ENCODE measurements around the gene PAQR5.
"Not testable (repeated sequence)": the region's sequence is repeated elsewhere in the genome, so short reads cannot be mapped to it uniquely, and the experiment has no call there.

PAQR5 gene

DNA sequence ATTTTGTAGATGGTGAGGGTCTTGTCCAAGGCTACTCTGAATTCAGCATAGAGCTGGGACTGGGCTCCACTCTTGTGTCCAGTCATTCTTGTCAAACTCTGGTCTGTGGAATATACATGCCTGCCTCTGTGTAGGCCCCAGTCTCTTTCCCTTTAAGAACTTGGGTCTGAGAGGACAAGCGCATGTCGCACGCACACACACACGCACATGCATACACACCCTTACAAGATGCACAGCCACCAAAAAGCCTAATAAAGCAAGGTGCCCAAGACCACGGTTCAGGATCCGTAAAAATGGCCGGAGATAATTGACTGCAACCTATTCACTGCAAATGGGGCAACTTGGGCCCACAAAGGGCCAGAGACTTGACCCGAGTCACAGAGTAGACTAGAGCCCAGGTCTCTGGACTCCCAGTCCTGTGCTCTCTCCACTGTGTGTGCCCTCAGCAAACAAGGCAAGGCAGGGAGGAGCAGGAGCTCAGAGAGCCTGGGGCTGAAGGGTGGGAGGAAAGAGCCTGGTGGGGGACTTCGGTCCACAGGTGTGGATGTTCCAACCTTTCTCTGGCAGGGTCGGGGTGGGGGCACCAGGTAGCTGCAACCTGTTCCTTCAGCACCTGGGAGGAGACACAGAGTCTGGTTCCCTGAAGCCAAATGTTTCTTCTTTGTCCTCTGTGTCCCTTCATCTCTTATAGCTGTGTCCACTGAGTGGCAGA, 914 bp upstream of the PAQR5 start:
- no peak overlapping the region for H3K4me3 ChIP-seq (ENCODE audit: low read length)
- no peaks in the 10 kb centered on the region for H3K27me3 ChIP-seq (ENCODE audit: control insufficient read depth, insufficient read depth, low read length)
- peaks cover 23% of the 10 kb centered on the region for H3K4me1 ChIP-seq (ENCODE audit: control insufficient read depth, insufficient read depth, low read length)
- no peaks in the 10 kb centered on the region for H3K9me3 ChIP-seq (replicated peaks; ENCODE audit: low read length)
- H3K4me2 ChIP-seq (ENCODE audit: low read length) = peak overlapping the region; percentile 83
- H3K36me3 ChIP-seq (ENCODE audit: insufficient read depth, low read length) = no peaks in the 10 kb centered on the region
- H3K9ac ChIP-seq (ENCODE audit: low read depth, low read length) = no peak overlapping the region

DNA sequence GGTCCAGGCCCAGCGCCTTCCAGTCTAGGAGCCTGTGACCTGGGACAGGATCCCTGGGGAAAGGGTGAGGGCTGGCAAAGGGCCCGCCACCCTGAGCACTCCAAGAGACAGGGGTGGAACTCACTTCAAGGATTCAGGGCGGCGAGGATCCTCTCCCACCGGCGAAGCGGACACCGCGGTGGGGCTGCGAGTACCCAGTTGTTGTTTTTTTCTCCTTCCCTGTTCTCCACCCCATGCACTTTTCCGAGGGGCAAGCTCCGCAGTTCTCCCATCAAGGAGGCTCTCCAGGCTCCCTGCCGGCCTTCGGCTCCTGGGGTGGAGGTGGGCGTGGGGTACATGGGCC, 387 bp upstream of the PAQR5 start:
- no peaks in the 10 kb centered on the region for H3K27me3 ChIP-seq (ENCODE audit: control insufficient read depth, insufficient read depth, low read length)
- no peaks in the 10 kb centered on the region for H3K36me3 ChIP-seq (ENCODE audit: insufficient read depth, low read length)
- H3K4me1 ChIP-seq (ENCODE audit: control insufficient read depth, insufficient read depth, low read length) = peaks cover 28% of the 10 kb centered on the region
- peak overlapping the region; percentile 82 for H3K9ac ChIP-seq (ENCODE audit: low read depth, low read length)
- H3K4me3 ChIP-seq (ENCODE audit: low read length) = peak overlapping the region; percentile 84
- no peaks in the 10 kb centered on the region for H3K9me3 ChIP-seq (replicated peaks; ENCODE audit: low read length)
- peak overlapping the region; percentile 83 for H3K4me2 ChIP-seq (ENCODE audit: low read length)

- Histone ChIP-seq H3K4me3 (ENCODE audit: low read length) (peak overlapping the region; percentile 84), H3K9me3 (replicated peaks; ENCODE audit: low read length) (no peaks in the 10 kb centered on the region), H3K4me2 (ENCODE audit: low read length) (peak overlapping the region; percentile 83), H3K36me3 (ENCODE audit: insufficient read depth, low read length) (no peaks in the 10 kb centered on the region), H3K9ac (ENCODE audit: low read depth, low read length) (peak overlapping the region; percentile 82), H3K27me3 (ENCODE audit: control insufficient read depth, insufficient read depth, low read length) (no peaks in the 10 kb centered on the region), H3K4me1 (ENCODE audit: control insufficient read depth, insufficient read depth, low read length) (peaks cover 39% of the 10 kb centered on the region)
Observed at GRCh38 chr15:69299451-69299886, 757 bp downstream of the PAQR5 start.

GRCh38 chr15:69299943-69300588, 1.4 kb downstream of the PAQR5 start:
- H3K4me1 ChIP-seq (ENCODE audit: control insufficient read depth, insufficient read depth, low read length) = peaks cover 45% of the 10 kb centered on the region
- H3K27me3 ChIP-seq (ENCODE audit: control insufficient read depth, insufficient read depth, low read length) = no peaks in the 10 kb centered on the region
- no peaks in the 10 kb centered on the region for H3K9me3 ChIP-seq (replicated peaks; ENCODE audit: low read length)
- H3K36me3 ChIP-seq (ENCODE audit: insufficient read depth, low read length) = no peaks in the 10 kb centered on the region
- peak overlapping the region; percentile 84 for H3K4me3 ChIP-seq (ENCODE audit: low read length)
- peak overlapping the region; percentile 82 for H3K9ac ChIP-seq (ENCODE audit: low read depth, low read length)
- H3K4me2 ChIP-seq (ENCODE audit: low read length) = peak overlapping the region; percentile 83

GRCh38 chr15:69301101-69301500, 2.4 kb downstream of the PAQR5 start:
- H3K4me1 ChIP-seq (ENCODE audit: control insufficient read depth, insufficient read depth, low read length) = peaks cover 53% of the 10 kb centered on the region
- not testable (repeated sequence) for H3K27me3 ChIP-seq (ENCODE audit: control insufficient read depth, insufficient read depth, low read length); H3K9ac ChIP-seq (ENCODE audit: low read depth, low read length); H3K9me3 ChIP-seq (replicated peaks; ENCODE audit: low read length); H3K4me3 ChIP-seq (ENCODE audit: low read length); H3K36me3 ChIP-seq (ENCODE audit: insufficient read depth, low read length); H3K4me2 ChIP-seq (ENCODE audit: low read length)

- H3K9ac ChIP-seq (ENCODE audit: low read depth, low read length); H3K4me3 ChIP-seq (ENCODE audit: low read length); H3K36me3 ChIP-seq (ENCODE audit: insufficient read depth, low read length); H3K9me3 ChIP-seq (replicated peaks; ENCODE audit: low read length); H3K27me3 ChIP-seq (ENCODE audit: control insufficient read depth, insufficient read depth, low read length); H3K4me2 ChIP-seq (ENCODE audit: low read length): not testable (repeated sequence)
- peaks cover 55% of the 10 kb centered on the region for H3K4me1 ChIP-seq (ENCODE audit: control insufficient read depth, insufficient read depth, low read length)
Observed at GRCh38 chr15:69302087-69302486, 3.4 kb downstream of the PAQR5 start.

DNA sequence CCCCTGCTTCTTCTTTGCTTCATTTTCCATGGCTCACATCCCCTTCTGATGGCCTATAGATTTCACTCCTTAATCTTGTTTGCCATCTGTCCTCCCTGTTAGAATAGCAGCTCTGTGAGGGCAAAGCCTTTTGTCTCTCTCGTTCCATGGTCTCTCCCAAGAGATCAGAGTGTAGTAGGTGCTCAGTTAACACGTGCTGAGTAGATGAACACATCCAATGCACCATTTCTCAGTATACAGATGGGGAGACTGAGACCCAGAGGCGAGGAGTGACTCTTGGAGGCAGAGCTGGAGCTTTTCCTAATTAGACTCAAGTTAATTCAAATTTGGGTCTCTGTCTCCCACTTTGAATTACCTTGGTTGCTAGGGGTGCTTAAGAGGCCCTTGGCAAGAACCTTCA, 4.2 kb downstream of the PAQR5 start:
- Histone ChIP-seq H3K27me3 (ENCODE audit: control insufficient read depth, insufficient read depth, low read length) (no peaks in the 10 kb centered on the region), H3K9me3 (replicated peaks; ENCODE audit: low read length) (no peaks in the 10 kb centered on the region), H3K9ac (ENCODE audit: low read depth, low read length) (no peak overlapping the region), H3K4me1 (ENCODE audit: control insufficient read depth, insufficient read depth, low read length) (peaks cover 59% of the 10 kb centered on the region), H3K4me2 (ENCODE audit: low read length) (no peak overlapping the region), H3K4me3 (ENCODE audit: low read length) (no peak overlapping the region), H3K36me3 (ENCODE audit: insufficient read depth, low read length) (no peaks in the 10 kb centered on the region)

DNA sequence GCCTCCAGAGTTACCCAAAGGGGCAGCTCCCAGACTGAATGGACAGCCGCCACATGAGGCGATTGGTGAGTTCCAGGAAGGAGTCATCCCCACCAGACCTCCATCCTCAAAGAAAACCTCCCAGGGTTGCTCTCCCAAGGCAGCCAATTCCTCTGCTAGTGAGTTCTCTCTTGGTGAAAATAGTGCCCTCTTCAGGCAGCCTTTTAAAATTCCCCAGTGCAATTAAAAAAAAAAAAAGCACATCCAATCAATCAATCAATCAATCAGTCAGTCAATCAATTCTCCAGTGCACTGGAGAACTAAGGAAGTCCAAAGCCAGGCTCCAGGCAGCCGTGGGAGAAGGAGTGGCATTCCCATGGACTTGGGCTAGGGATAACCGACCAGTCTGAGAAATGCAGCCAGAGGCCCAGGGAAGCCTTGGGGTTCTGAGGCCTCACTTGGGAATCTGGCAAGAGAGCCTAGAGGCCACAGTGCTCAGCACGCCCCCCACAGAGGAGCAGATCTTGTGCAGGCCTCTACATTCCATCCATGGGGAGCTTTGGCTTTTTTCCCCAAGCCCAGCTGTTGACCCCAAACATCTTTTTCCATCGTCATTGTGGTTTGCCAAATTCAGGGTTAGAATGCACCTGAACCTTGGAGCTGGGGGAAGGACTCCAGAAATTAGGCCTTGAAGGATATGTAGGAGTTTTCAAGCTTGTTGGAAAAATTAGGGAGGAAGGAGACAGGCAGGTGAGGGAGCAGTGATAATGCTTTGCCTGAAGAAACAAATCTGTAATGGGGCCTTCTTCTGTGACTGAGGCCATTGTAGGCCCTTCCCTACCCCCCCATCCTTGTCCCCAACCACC, 4.8 kb downstream of the PAQR5 start:
- H3K4me3 ChIP-seq (ENCODE audit: low read length) = no peak overlapping the region
- H3K4me2 ChIP-seq (ENCODE audit: low read length) = peak overlapping the region; percentile 11
- H3K27me3 ChIP-seq (ENCODE audit: control insufficient read depth, insufficient read depth, low read length) = no peaks in the 10 kb centered on the region
- H3K4me1 ChIP-seq (ENCODE audit: control insufficient read depth, insufficient read depth, low read length) = peaks cover 54% of the 10 kb centered on the region
- no peaks in the 10 kb centered on the region for H3K36me3 ChIP-seq (ENCODE audit: insufficient read depth, low read length)
- no peaks in the 10 kb centered on the region for H3K9me3 ChIP-seq (replicated peaks; ENCODE audit: low read length)
- peak overlapping the region; percentile 54 for H3K9ac ChIP-seq (ENCODE audit: low read depth, low read length)

DNA sequence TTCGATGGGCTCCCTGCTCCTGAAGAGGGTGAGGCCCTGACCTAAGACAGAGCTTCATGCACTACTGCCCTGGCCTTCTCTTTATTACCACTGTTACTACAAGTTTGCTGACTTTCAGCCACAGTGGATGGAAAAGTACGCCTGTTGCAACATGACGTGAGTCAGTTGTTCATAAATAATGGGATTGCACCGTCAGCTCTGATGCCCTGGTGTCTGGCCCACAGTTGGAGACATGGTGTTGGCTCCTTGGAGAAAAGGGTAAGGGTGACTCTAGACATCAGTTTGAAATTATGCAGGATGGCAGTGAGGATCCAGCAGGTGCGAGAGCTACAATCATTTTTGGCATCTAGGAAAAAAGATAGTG, 5.5 kb downstream of the PAQR5 start:
- Histone ChIP-seq H3K9ac (ENCODE audit: low read depth, low read length) (peak overlapping the region; percentile 54), H3K4me3 (ENCODE audit: low read length) (no peak overlapping the region), H3K9me3 (replicated peaks; ENCODE audit: low read length) (no peaks in the 10 kb centered on the region), H3K36me3 (ENCODE audit: insufficient read depth, low read length) (no peaks in the 10 kb centered on the region), H3K4me2 (ENCODE audit: low read length) (peak overlapping the region; percentile 11), H3K27me3 (ENCODE audit: control insufficient read depth, insufficient read depth, low read length) (no peaks in the 10 kb centered on the region), H3K4me1 (ENCODE audit: control insufficient read depth, insufficient read depth, low read length) (peaks cover 52% of the 10 kb centered on the region)

DNA sequence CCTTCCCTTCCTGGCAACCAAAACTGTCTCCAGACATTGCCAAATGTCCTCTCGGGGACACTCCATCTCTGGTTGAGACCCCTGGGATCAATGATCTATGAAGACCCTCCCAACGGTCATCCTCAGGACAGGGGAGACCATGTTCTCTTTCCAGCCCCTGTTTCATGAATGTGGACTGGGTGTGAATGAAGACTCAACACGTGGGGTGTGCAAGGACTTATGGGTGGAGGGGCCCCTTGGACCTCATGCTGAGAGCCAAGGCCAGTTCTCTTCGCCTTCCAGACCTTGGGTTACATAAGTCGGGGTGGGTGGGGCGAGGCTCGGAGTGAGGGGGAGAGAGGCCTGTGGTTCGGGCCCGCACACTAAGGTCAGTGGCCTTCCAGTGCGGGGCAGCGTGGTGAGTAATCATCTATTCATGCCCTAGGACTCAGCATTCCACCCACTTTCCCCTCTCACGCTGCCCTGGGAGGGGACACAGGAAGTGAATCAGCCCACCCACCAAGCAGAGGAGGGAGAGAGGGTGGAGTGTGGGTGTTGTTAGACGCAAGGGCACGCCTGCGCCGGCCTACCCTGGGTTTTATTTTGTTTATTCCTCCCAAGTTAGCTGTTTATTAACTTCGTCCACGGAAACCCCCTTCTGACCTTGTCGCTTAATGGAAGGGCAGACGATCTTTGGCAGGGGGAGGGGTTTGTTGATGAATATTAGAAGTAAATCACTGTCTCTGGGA, 6.7 kb downstream of the PAQR5 start:
- Histone ChIP-seq H3K4me2 (ENCODE audit: low read length) (peak overlapping the region; percentile 57), H3K36me3 (ENCODE audit: insufficient read depth, low read length) (no peaks in the 10 kb centered on the region), H3K27me3 (ENCODE audit: control insufficient read depth, insufficient read depth, low read length) (no peaks in the 10 kb centered on the region), H3K4me1 (ENCODE audit: control insufficient read depth, insufficient read depth, low read length) (peaks cover 41% of the 10 kb centered on the region), H3K4me3 (ENCODE audit: low read length) (peak overlapping the region; percentile 28), H3K9ac (ENCODE audit: low read depth, low read length) (peak overlapping the region; percentile 80), H3K9me3 (replicated peaks; ENCODE audit: low read length) (no peaks in the 10 kb centered on the region)

- Histone ChIP-seq H3K4me3 (ENCODE audit: low read length) (peak overlapping the region; percentile 28), H3K4me2 (ENCODE audit: low read length) (peak overlapping the region; percentile 57), H3K27me3 (ENCODE audit: control insufficient read depth, insufficient read depth, low read length) (no peaks in the 10 kb centered on the region), H3K9ac (ENCODE audit: low read depth, low read length) (peak overlapping the region; percentile 80), H3K36me3 (ENCODE audit: insufficient read depth, low read length) (no peaks in the 10 kb centered on the region), H3K9me3 (replicated peaks; ENCODE audit: low read length) (no peaks in the 10 kb centered on the region), H3K4me1 (ENCODE audit: control insufficient read depth, insufficient read depth, low read length) (peaks cover 43% of the 10 kb centered on the region)
Observed at GRCh38 chr15:69305933-69306568, 7.3 kb downstream of the PAQR5 start.
